Subcutaneous abdominal adipose tissue (tissue), 5 donors: ENCODE data around the gene APBA1.
"Not testable (repeated sequence)": the region's sequence is repeated elsewhere in the genome, so short reads cannot be mapped to it uniquely, and the experiment has no call there.

Experiments used
- H3K27ac ChIP-seq: one replicate; pipeline ENCODE4 v1.7.0; 2013; ENCODE audit warnings: low read depth, mild to moderate bottlenecking, inconsistent platforms, low read length, moderate library complexity
- H3K27me3 ChIP-seq, 5 donors: one replicate each; pipeline ENCODE4 v1.7.0; 2013; ENCODE audit warnings: low read length in 5 of 5, inconsistent platforms in 1 of 5; ENCODE audit not compliant: control insufficient read depth in 5 of 5, insufficient read depth in 4 of 5
- H3K36me3 ChIP-seq, 5 donors: one replicate each; pipeline ENCODE4 v1.7.0; 2013; ENCODE audit warnings: low read length in 5 of 5; ENCODE audit not compliant: control insufficient read depth in 5 of 5, insufficient read depth in 5 of 5
- H3K4me1 ChIP-seq, 5 donors: one replicate each; pipeline ENCODE4 v1.7.0; 2013; ENCODE audit warnings: low read length in 5 of 5, mild to moderate bottlenecking in 3 of 5, moderate library complexity in 1 of 5; ENCODE audit not compliant: control insufficient read depth in 5 of 5, insufficient read depth in 5 of 5
- H3K4me3 ChIP-seq, 5 donors: one replicate each; pipeline ENCODE4 v1.7.0; 2013; ENCODE audit warnings: low read length in 5 of 5, low read depth in 1 of 5
- H3K9ac ChIP-seq, 5 donors: one replicate each; pipeline ENCODE4 v1.7.0; 2013; ENCODE audit warnings: low read length in 5 of 5, mild to moderate bottlenecking in 4 of 5, moderate library complexity in 3 of 5
- H3K9me3 ChIP-seq, 5 donors: one replicate each; pipeline ENCODE4 v1.7.0; 2013; ENCODE audit warnings: low read length in 5 of 5; ENCODE audit not compliant: control insufficient read depth in 5 of 5
- donor health status: healthy.
- donor health status: healthy.
- donor health status: healthy.
- donor health status: healthy.
- donor health status: healthy.

APBA1 gene

DNA sequence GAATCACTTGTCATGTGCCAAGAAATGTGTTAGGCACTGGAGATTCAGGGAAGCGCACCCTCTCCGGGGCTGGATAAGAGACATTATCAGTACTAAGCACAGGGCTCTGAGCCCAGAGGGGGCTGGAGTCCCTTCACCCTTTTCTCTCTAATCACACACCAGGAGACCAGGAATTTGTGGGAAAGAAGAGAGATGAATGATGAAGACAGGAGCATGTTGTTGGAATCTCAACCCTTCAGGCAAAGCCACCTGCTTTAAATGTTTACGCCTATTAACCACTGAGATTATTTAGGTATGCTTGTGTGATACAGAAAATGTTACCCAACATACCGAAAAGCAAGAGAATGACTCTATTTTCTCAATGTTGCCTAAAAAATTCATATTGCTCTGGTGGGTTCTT is 227.4 kb downstream of the APBA1 start:
- Histone ChIP-seq H3K27ac (no peak overlapping the region), H3K4me1 (no peaks in the 10 kb centered on the region), H3K9me3 (no peaks in the 10 kb centered on the region), H3K4me3 (no peak overlapping the region), H3K27me3 (no peaks in the 10 kb centered on the region), H3K36me3 (peaks cover 0 to 37% (median 14%) of the 10 kb centered on the region in 5 donors), H3K9ac (no peak overlapping the region)

DNA sequence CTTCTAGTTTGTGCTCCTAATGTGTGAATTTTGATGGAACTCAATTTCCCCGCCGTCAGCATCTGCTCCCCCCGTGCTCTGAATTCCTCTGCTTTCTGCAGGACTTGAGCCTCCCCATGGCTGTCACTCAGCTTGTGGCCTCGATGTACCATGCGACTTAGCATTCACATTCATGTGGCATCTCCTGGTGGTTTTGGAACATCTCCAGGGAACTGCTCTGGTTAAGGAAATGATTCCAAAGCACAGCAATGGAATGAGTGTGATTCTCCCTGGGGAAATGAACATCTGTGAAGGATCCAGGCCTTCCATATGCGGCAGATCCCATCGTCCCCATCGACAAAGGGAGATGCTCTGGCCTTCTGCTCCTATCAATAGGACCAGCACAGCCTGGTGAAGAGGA is 228.2 kb downstream of the APBA1 start:
- H3K9me3 ChIP-seq, result no peaks in the 10 kb centered on the region
- no peaks in the 10 kb centered on the region for H3K4me1 ChIP-seq
- no peaks in the 10 kb centered on the region for H3K27me3 ChIP-seq
- no peak overlapping the region for H3K27ac ChIP-seq
- no peak overlapping the region for H3K9ac ChIP-seq
- no peak overlapping the region for H3K4me3 ChIP-seq
- H3K36me3 ChIP-seq, result peaks cover 0 to 31% (median 9%) of the 10 kb centered on the region in 5 donors

DNA sequence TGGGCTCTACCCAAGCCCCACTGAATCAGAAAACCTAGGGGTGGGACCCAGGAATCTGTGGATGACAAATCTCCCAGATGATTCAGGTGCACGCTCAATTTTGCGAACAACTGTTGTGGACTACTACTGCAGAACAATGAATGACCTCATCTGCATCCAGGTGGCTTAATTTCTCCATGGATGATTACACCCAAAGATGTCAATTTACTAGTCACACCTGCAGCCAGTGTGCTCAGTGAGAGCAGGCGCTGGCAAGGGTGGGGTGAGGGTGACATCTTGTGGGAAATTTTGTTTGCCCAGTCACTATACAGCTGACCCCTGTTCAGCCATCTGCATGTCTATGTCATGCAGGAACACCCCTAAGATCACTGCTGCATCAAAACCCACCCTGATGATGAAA is 229.0 kb downstream of the APBA1 start:
- no peaks in the 10 kb centered on the region for H3K27me3 ChIP-seq
- H3K27ac ChIP-seq, result no peak overlapping the region
- H3K4me1 ChIP-seq, result no peaks in the 10 kb centered on the region
- H3K9me3 ChIP-seq, result no peaks in the 10 kb centered on the region
- H3K9ac ChIP-seq, result no peak overlapping the region
- H3K4me3 ChIP-seq, result no peak overlapping the region
- peaks cover 0 to 24% (median 7%) of the 10 kb centered on the region in 5 donors for H3K36me3 ChIP-seq

DNA sequence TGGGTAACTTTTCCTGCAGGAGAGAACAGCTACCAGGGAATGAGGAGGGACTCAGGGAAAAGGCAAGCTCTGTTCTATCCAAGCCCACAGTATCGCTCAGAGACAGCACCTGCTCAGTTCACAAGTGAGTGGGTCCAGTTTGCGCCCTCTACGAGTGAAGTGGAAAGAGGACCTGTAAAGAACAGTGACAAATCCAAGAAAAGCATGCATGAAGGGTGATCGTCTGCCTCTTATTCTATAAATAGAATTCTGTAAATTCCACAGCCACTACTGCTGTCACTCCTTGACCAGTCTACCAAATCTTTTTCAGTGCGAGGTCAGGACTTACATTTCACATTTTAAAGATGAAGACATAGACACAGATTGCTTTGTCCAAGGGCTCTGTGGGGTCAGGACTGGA is 229.7 kb downstream of the APBA1 start:
- Histone ChIP-seq H3K36me3 (peaks cover 0 to 24% (median 7%) of the 10 kb centered on the region in 5 donors), H3K4me1 (no peaks in the 10 kb centered on the region), H3K9ac (no peak overlapping the region), H3K27me3 (no peaks in the 10 kb centered on the region), H3K4me3 (no peak overlapping the region), H3K27ac (no peak overlapping the region), H3K9me3 (no peaks in the 10 kb centered on the region)

DNA sequence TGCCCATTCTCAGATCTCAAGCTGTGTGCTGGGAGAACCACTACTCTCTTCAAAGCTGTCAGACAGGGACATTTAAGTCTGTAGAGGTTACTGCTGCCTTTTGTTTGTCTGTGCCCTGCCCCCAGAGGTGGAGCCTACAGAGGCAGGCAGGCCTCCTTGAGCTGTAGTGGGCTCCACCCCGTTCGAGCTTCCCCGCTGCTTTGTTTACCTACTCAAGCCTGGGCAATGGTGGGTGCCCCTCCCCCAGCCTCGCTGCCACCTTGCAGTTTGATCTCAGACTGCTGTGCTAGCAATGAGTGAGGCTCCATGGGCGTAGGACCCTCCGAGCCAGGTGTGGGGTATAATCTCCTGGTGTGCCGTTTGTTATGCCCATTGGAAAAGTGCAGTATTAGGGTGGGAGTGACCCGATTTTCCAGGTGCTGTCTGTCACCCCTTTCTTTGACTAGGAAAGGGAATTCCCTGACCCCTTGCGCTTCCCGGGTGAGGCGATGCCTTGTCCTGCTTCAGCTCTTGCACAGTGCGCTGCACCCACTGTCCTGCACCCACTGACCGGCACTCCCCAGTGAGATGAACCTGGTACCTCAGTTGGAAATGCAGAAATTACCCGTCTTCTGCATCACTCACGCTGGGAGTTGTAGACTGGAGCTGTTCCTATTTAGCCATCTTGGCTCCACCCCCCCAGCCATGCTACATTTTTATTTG is 231.8 kb downstream of the APBA1 start:
- H3K27ac ChIP-seq, H3K4me1 ChIP-seq, H3K27me3 ChIP-seq: not testable (repeated sequence)

DNA sequence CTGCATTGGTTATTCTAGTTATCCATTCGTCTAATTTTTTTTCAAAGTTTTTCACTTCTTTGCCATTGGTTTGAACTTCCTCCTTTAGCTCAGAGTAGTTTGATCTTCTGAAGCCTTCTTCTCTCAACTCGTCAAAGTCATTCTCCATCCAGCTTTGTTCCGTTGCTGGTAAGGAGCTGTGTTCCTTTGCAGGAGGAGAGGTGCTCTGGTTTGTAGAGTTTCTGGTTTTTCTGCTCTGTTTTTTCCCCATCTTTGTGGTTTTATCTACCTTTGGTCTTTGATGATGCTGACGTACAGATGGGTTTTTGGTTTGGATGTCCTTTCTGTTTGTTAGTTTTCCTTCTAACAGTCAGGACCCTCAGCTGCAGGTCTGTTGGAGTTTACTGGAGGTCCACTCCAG is 232.5 kb downstream of the APBA1 start:
- H3K27ac ChIP-seq, H3K4me1 ChIP-seq, H3K9ac ChIP-seq, H3K9me3 ChIP-seq, H3K27me3 ChIP-seq, H3K4me3 ChIP-seq: not testable (repeated sequence)
- peaks cover 0 to 24% (median 7%) of the 10 kb centered on the region in 5 donors for H3K36me3 ChIP-seq

More for the DNA sequence above, 231.8 kb downstream of the APBA1 start:
- not testable (repeated sequence) for H3K9me3 ChIP-seq, H3K9ac ChIP-seq, H3K4me3 ChIP-seq
- peaks cover 0 to 24% (median 7%) of the 10 kb centered on the region in 5 donors for H3K36me3 ChIP-seq

DNA sequence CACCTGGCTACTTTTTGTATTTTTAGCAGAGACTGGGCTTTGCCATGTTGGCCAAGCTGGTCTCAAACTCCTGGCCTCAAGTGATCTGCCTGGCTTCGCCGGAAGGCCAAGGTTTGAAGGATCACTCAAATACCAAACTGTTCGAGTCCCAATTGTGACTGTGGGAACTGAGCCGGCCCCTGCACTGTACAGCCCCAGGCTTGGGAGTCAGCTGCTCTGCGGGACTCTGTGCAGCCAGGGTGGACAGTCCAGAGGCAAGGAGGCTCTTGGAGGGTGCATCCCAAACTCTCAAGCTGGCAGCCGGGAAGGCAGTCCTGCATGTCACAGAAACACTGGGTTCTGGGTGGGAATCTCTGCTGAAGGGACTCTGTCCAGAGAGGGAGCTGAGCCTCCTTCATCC is 238.2 kb downstream of the APBA1 start:
- peaks cover 0 to 12% (median 5%) of the 10 kb centered on the region in 5 donors for H3K36me3 ChIP-seq
- no peaks in the 10 kb centered on the region for H3K27me3 ChIP-seq
- no peaks in the 10 kb centered on the region for H3K9me3 ChIP-seq
- no peak overlapping the region for H3K9ac ChIP-seq
- no peaks in the 10 kb centered on the region for H3K4me1 ChIP-seq
- no peak overlapping the region for H3K27ac ChIP-seq
- H3K4me3 ChIP-seq, result no peak overlapping the region

DNA sequence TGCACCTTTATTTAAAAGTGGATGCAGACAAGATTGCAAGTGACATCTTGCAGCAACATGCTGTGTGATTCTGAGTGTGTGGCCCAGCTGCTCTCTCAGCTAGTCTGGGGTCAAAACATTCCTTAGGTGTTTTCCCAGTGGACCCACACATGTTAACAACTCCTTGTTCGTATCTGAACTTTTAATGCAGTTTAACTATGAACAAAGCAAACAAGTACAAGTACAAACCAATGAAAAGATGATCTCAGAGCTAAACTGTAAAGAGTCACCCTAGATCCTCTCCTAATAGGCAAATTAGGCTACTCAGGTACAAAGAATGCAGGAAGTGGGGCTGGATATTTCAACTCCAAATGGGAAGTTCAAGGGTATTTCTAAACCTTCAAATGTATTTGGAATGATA is 238.8 kb downstream of the APBA1 start:
- no peak overlapping the region for H3K27ac ChIP-seq
- H3K4me1 ChIP-seq, result no peaks in the 10 kb centered on the region
- no peaks in the 10 kb centered on the region for H3K27me3 ChIP-seq
- H3K9me3 ChIP-seq, result no peaks in the 10 kb centered on the region
- H3K36me3 ChIP-seq, result peaks cover 0 to 15% (median 6%) of the 10 kb centered on the region in 5 donors
- H3K9ac ChIP-seq, result no peak overlapping the region
- H3K4me3 ChIP-seq, result no peak overlapping the region

DNA sequence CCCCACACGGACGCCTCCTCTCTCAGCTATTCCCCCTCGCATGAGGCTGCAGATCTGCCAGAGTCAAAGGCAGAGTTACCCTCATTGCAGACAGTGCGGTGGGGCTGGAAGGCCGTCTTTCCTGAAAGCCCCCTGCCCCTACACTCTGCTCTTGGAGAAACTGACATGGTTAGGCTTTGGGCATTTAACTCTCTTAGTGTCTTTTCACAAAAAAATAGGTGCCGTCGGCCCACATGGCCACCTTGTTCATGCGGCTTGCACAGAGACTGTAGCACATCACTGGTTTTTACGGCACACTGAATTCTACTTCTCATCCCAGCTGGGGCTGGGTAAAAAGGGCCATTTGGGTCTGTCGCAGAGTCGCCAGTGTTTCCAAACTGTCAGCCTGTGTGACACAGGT is 239.5 kb downstream of the APBA1 start:
- Histone ChIP-seq H3K27ac (no peak overlapping the region), H3K9ac (no peak overlapping the region), H3K9me3 (no peaks in the 10 kb centered on the region), H3K27me3 (no peaks in the 10 kb centered on the region), H3K36me3 (peaks cover 0 to 15% (median 6%) of the 10 kb centered on the region in 5 donors), H3K4me1 (no peaks in the 10 kb centered on the region), H3K4me3 (no peak overlapping the region)

DNA sequence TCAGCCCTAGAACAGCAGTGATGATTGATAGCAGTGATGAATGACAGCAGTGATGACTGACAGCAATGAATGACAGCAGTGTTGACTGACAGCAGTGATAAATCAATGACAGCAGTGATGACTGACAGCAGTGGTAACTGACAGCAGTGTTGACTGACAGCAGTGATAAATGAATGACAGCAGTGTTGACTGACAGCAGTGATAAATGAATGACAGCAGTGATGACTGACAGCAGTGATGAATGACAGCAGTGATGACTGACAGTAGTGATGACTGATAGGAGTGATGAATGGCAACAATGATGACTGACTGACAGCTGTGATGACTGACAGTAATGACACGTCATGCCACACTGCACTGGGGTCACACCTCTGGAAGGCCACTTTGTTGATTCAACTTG is 240.4 kb downstream of the APBA1 start:
- Histone ChIP-seq H3K4me1 (no peaks in the 10 kb centered on the region), H3K9ac (no peak overlapping the region), H3K27me3 (no peaks in the 10 kb centered on the region), H3K27ac (no peak overlapping the region), H3K36me3 (peaks cover 0 to 15% (median 6%) of the 10 kb centered on the region in 5 donors), H3K4me3 (no peak overlapping the region), H3K9me3 (no peaks in the 10 kb centered on the region)
